Transverse colon (tissue), 4 donors: ENCODE results near the gene JARID2. TPM values are rescaled to one million over a fixed set of nuclear protein-coding genes. Genes with fewer than 3 reads are reported as not detected.

Experiments
- DNase-seq: peaks from one replicate; pipeline ENCODE4 v3.0.0-alpha.2; 2019
- H3K27ac ChIP-seq, 4 donors: fragments of 200-600 bp; sonication (generic); 2 replicates each; pipeline ENCODE4 v1.5.1; 2016 to 2018; ENCODE audit warnings: inconsistent platforms in 4 of 4
- H3K27me3 ChIP-seq: fragments of 200-600 bp; sonication (generic); 2 replicates; pipeline ENCODE4 v1.5.1; 2017; ENCODE audit warnings: inconsistent platforms
- H3K36me3 ChIP-seq, 4 donors: fragments of 200-600 bp; sonication (generic); 2 replicates each; pipeline ENCODE4 v1.5.1; 2017 to 2019; ENCODE audit warnings: inconsistent platforms in 4 of 4
- H3K4me1 ChIP-seq, 4 donors: fragments of 200-600 bp; sonication (generic); 2 replicates each; pipeline ENCODE4 v1.5.1; 2017 to 2020; ENCODE audit warnings: inconsistent platforms in 4 of 4
- H3K4me3 ChIP-seq, 4 donors: fragments of 200-600 bp; sonication (generic); 1 replicate in 1 of 4; 2 replicates in 3 of 4; pipeline versions ENCODE4 v1.5.1 to v1.6.1; 2017 to 2019; ENCODE audit warnings: inconsistent platforms in 4 of 4
- H3K9me3 ChIP-seq, 2 donors: fragments of 200-600 bp; sonication (generic); 2 replicates each; pipeline ENCODE4 v1.5.1; 2017 to 2019; ENCODE audit warnings: inconsistent platforms in 2 of 2
- EP300 ChIP-seq: sonication (generic); formaldehyde crosslinking; IDR thresholded peaks from one replicate; pipeline ENCODE4 v1.6.1; 2017; ENCODE audit warnings: antibody characterized with exemption, low read depth
- POLR2A ChIP-seq: fragments of 450-650 bp; IDR thresholded peaks from one replicate; pipeline ENCODE4 v1.6.1; 2016; ENCODE audit warnings: antibody characterized with exemption, mild to moderate bottlenecking, moderate library complexity
- POLR2AphosphoS5 ChIP-seq, 3 donors: sonication (generic); formaldehyde crosslinking; IDR thresholded peaks; one replicate each; pipeline ENCODE4 v1.6.1; 2016; ENCODE audit warnings: antibody characterized with exemption in 3 of 3
- WGBS, 2 donors: methylation state at CpG; one replicate each; pipeline ENCODE4 v1.1.5; 2018; ENCODE audit warnings: low coverage in 1 of 2; 5-methylcytosine and 5-hydroxymethylcytosine counted together
- in situ Hi-C, 4 donors: fragments of 200-750 bp; cut with MboI; loops; one replicate each; pipeline versions ENCODE4 v1.15.0 to v1.15.1; 2017; ENCODE audit warnings: low sequenced_read_pairs in 3 of 4, low pct_ligation_motif_present in 1 of 4, low pct_unique_long_range_greater_than_20kb in 1 of 4
- intact Hi-C: fragments of 100-400 bp; cut with DNase I; formaldehyde crosslinking; loops from one replicate; pipeline ENCODE4 v1.15.1; 2023; ENCODE audit warnings: low total_unique reads
- total RNA-seq, 4 donors: library from RNA; depleted of rRNA; stranded (reverse); fragments of >200 nt; gene quantifications; one replicate each; pipeline ENCODE4 v1.1.0, GENCODE V29; 2016
- TF ChIP-seq, protein P1 (sequence below), 5 experiments: fragments of 200-600 bp in 3 of 5; fragments of 450-650 bp in 2 of 5; sonication (generic) in 3 of 5; IDR thresholded peaks; 1 replicate in 2 of 5; 2 replicates in 3 of 5; pipeline ENCODE4 v1.5.1; 2016 to 2017; ENCODE audit warnings: antibody characterized with exemption in 5 of 5, inconsistent platforms in 3 of 5, mild to moderate bottlenecking in 2 of 5, moderate library complexity in 1 of 5

Gene JARID2
- total RNA-seq, 4 donors from 2014 or later: 9.4 to 18.7 (median 10.9) TPM

- in situ Hi-C loops (no loop called here), intact Hi-C loops (no loop called here)
- no peak overlapping the region for H3K4me3 ChIP-seq
- H3K9me3 ChIP-seq: no peaks in the 10 kb centered on the region
- no peak overlapping the region for H3K27ac ChIP-seq
- peaks cover 9 to 51% (median 38%) of the 10 kb centered on the region in 4 donors for H3K4me1 ChIP-seq
- H3K27me3 ChIP-seq: no peaks in the 10 kb centered on the region
- WGBS, 2 donors: 16 to 37% methylated on average over 5 to 13 of the region's 13 CpGs
- TF ChIP-seq POLR2A (no peak), POLR2AphosphoS5 (IDR thresholded peaks at IDR 0.05) (peak in 1 of 3 donors; percentile 11)
- peak; percentile 83 for DNase-seq
- H3K36me3 ChIP-seq: no peaks in the 10 kb centered on the region
Measured at GRCh38 chr6:15365273-15365687, 119.4 kb downstream of the JARID2 start.

GRCh38 chr6:15366003-15366535, 120.2 kb downstream of the JARID2 start:
- TF ChIP-seq, protein P1, sequence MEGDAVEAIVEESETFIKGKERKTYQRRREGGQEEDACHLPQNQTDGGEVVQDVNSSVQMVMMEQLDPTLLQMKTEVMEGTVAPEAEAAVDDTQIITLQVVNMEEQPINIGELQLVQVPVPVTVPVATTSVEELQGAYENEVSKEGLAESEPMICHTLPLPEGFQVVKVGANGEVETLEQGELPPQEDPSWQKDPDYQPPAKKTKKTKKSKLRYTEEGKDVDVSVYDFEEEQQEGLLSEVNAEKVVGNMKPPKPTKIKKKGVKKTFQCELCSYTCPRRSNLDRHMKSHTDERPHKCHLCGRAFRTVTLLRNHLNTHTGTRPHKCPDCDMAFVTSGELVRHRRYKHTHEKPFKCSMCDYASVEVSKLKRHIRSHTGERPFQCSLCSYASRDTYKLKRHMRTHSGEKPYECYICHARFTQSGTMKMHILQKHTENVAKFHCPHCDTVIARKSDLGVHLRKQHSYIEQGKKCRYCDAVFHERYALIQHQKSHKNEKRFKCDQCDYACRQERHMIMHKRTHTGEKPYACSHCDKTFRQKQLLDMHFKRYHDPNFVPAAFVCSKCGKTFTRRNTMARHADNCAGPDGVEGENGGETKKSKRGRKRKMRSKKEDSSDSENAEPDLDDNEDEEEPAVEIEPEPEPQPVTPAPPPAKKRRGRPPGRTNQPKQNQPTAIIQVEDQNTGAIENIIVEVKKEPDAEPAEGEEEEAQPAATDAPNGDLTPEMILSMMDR (IDR thresholded peaks at IDR 0.05): no peak
- no peak for TF ChIP-seq POLR2A
- no peak for TF ChIP-seq EP300
- no peak for TF ChIP-seq POLR2AphosphoS5 (IDR thresholded peaks at IDR 0.05)
- Histone ChIP-seq H3K27ac (no peak overlapping the region), H3K4me3 (no peak overlapping the region), H3K4me1 (peaks cover 9 to 52% (median 39%) of the 10 kb centered on the region in 4 donors), H3K27me3 (no peaks in the 10 kb centered on the region), H3K9me3 (no peaks in the 10 kb centered on the region), H3K36me3 (no peaks in the 10 kb centered on the region)
- in situ Hi-C loops: no loop called here
- DNase-seq: no peak
- intact Hi-C loops: no loop called here
- 30 to 40% methylated on average over 3 to 4 of the region's 6 CpGs for WGBS, 2 donors

GRCh38 chr6:15366879-15367278, 121.0 kb downstream of the JARID2 start:
- Histone ChIP-seq H3K36me3 (no peaks in the 10 kb centered on the region), H3K27me3 (no peaks in the 10 kb centered on the region), H3K4me3 (no peak overlapping the region), H3K27ac (no peak overlapping the region), H3K9me3 (no peaks in the 10 kb centered on the region), H3K4me1 (peaks cover 9 to 57% (median 40%) of the 10 kb centered on the region in 4 donors)
- no peak for DNase-seq
- intact Hi-C loops: no loop called here
- no peak for TF ChIP-seq EP300
- no peak for TF ChIP-seq POLR2AphosphoS5 (IDR thresholded peaks at IDR 0.05)
- TF ChIP-seq, protein P1 (IDR thresholded peaks at IDR 0.05): no peak
- TF ChIP-seq POLR2A: no peak
- in situ Hi-C loops: no loop called here
- WGBS, 2 donors: 39 to 83% methylated on average over 2 of the region's 2 CpGs

GRCh38 chr6:15368186-15368585, 122.3 kb downstream of the JARID2 start:
- Histone ChIP-seq H3K4me3 (no peak overlapping the region), H3K27ac (no peak overlapping the region), H3K4me1 (peaks cover 9 to 47% (median 32%) of the 10 kb centered on the region in 4 donors), H3K9me3 (no peaks in the 10 kb centered on the region), H3K36me3 (no peaks in the 10 kb centered on the region), H3K27me3 (no peaks in the 10 kb centered on the region)
- DNase-seq: no peak
- in situ Hi-C loops: no loop called here
- TF ChIP-seq, protein P1 (IDR thresholded peaks at IDR 0.05): no peak
- TF ChIP-seq POLR2A (no peak), EP300 (no peak), POLR2AphosphoS5 (IDR thresholded peaks at IDR 0.05) (no peak)
- intact Hi-C loops: no loop called here

DNA sequence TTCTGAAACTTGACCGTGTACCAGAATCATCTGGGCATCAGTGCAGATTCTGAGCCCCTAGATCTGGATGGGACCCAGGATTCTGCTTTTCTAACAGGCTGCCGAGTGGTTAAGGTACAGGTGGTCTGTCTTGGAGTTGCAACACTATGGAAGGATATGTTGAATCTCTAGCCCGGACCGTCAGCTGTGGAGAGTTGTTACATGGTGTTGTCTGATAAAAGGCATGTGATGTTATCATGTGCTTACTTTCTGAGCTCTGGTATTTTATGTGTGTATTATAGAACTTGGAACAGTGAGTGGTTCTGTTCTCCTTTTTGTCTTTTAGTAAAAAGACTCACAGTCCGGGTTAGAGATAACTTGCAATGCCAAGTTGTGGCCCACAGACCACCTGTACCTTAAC, 123.0 kb downstream of the JARID2 start:
- H3K36me3 ChIP-seq: no peaks in the 10 kb centered on the region
- no peaks in the 10 kb centered on the region for H3K9me3 ChIP-seq
- peaks cover 3 to 46% (median 30%) of the 10 kb centered on the region in 4 donors for H3K4me1 ChIP-seq
- WGBS, 2 donors: 74 to 89% methylated on average over 2 to 5 of the region's 5 CpGs
- DNase-seq: no peak
- H3K27me3 ChIP-seq: no peaks in the 10 kb centered on the region
- TF ChIP-seq EP300 (no peak), POLR2AphosphoS5 (IDR thresholded peaks at IDR 0.05) (no peak), POLR2A (no peak)
- TF ChIP-seq, protein P1 (IDR thresholded peaks at IDR 0.05): no peak
- H3K4me3 ChIP-seq: no peak overlapping the region
- in situ Hi-C loops (no loop called here), intact Hi-C loops (no loop called here)
- H3K27ac ChIP-seq: no peak overlapping the region
